Activated CD4-positive, alpha-beta T cell treated with anti-CD3 and anti-CD28 coated beads for 1 hour (primary cell): ENCODE data around the gene RAB4B.
A peak's percentile ranks its signal among the peaks of the same experiment; 100 is the strongest.
"Not testable (repeated sequence)": the region's sequence is repeated elsewhere in the genome, so short reads cannot be mapped to it uniquely, and the experiment has no call there.

ENCODE experiments used
- DNase-seq: peaks from one replicate; pipeline ENCODE4 v3.0.0-alpha.2; 2020

RAB4B gene

GRCh38 chr19:40804783-40805242 is 26.8 kb downstream of the RAB4B start:
- no peak for DNase-seq

DNA sequence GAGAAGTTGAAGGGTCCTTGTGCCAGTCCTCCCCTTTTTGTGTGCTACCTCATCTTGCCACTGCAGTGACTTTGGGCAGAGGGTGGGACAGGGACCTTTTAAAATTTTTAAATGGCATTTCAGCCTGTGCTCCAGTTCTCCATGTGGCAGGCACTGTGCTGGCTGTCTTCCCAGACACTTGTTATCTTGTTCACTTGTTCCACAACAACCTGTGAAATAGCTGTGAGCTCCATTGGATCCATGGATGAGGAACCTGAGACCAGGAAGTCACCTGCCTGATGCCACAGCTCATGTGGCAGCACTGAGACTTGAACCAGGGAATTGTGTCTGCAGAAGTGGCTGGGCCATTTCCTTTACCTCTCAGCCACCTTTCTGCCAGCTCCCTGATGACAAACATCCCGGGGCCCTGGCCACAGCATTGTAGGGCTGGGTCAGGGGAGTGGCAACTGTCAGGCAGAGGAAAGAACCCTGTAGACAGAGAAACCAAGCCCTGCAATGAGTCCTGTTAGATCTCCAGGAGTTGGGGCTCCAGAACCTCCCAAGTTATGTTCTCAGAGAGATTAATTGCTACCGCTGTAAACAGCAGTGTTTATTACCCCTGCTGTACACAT is 27.3 kb downstream of the RAB4B start:
- DNase-seq: no peak

- peak; percentile 61 for DNase-seq
These were observed 28.5 kb downstream of the RAB4B start for GRCh38 chr19:40806423-40807146.

- DNase-seq: no peak
These were observed 29.3 kb downstream of the RAB4B start for GRCh38 chr19:40807147-40808020.

DNA sequence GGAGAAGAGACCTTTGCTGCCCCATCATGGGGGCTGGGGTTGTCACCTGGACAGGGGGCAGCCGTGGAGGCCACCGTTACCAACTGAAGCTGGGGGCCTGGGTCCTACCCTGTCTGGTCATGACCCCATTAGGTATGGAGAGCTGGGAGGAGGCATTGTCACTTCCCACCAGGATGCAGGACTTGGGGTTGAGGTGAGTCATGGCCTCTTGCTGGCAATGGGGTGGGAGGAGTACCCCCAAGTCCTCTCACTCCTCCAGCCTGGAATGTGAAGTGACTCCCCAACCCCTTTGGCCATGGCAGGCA is 29.9 kb downstream of the RAB4B start:
- no peak for DNase-seq

GRCh38 chr19:40808497-40808896 is 30.4 kb downstream of the RAB4B start:
- DNase-seq: no peak

- DNase-seq: no peak
These were observed 31.5 kb downstream of the RAB4B start for GRCh38 chr19:40809358-40810086.

DNA sequence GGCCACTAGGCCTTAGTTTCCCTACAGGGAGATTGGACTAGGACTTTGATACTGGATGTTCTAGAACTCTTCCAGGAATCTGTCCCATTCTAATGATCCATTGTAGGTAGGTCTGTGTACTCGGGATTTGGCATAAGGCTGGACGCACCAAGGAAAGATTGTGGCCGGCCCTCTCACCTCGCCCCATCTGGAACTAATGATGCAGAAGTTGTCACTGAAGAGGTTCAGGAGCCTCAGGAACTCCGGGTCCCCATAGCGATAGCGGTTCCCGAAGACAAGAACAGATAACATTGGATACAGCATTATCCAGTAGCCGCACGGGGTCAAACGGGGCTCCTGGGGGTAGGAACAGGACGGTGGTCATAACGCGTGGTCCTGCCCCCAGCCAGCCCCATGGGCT is 32.1 kb downstream of the RAB4B start:
- DNase-seq: no peak

DNA sequence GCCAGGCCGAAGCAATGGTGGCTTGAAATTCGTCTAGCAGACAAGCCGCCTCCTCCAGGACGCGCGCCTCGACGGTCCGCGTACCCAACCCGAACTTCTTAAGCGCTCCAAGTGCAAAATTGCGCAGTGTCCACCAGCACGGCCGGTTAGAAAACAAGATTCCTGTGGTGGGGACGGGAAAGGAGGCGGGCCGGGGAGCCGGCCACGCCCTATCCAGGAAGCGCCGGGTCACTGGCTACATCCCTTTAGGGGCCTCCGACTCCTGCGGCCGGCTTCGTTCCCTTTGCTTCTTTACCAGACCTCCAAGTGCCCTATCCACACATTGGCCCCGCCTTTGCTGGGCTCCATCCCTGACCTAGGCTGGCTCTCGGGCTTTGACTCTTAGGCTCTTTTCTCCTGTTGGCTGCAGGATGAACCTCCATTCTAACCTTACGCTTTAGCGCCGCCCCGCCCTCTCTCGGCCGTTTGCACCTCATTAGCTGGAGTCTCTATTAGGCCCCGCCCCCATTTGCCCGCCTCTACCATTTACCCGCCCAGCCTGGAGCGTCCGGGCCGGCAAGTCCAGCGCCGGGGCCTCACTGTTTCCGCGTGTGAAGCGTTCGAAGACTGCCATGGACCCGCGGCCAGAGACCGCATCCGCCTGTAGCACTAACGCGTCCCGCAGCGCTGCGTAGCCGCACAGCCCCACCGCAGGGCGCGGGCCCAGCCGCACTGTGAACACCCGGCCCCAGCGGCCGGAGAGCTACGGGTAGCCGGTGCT is 32.8 kb downstream of the RAB4B start:
- not testable (repeated sequence) for DNase-seq

- no peak for DNase-seq
These were observed 33.7 kb downstream of the RAB4B start for GRCh38 chr19:40811478-40812341.

DNA sequence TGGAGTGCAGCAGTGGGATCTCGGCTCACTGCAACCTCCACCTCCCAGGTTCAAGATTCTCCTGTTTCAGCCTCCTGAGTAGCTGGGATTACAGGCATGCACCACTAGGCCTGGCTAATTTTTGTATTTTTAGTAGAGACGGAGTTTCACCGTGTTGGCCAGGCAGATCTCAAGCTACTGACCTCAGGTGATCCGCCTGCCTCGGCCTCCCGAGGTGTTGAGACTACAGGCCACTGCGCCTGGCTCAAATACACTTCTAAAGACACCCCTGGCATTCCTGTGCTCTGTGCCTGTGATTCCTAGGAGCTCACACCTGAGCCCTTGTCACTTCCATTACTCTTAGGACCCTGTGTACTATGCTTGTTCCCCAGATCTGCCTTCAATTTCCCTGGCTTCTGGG is 34.5 kb downstream of the RAB4B start:
- DNase-seq: not testable (repeated sequence)

- no peak for DNase-seq
These were observed 35.1 kb downstream of the RAB4B start for GRCh38 chr19:40813182-40813581.

- no peak for DNase-seq
These were observed 37.2 kb downstream of the RAB4B start for GRCh38 chr19:40815223-40815622.

DNA sequence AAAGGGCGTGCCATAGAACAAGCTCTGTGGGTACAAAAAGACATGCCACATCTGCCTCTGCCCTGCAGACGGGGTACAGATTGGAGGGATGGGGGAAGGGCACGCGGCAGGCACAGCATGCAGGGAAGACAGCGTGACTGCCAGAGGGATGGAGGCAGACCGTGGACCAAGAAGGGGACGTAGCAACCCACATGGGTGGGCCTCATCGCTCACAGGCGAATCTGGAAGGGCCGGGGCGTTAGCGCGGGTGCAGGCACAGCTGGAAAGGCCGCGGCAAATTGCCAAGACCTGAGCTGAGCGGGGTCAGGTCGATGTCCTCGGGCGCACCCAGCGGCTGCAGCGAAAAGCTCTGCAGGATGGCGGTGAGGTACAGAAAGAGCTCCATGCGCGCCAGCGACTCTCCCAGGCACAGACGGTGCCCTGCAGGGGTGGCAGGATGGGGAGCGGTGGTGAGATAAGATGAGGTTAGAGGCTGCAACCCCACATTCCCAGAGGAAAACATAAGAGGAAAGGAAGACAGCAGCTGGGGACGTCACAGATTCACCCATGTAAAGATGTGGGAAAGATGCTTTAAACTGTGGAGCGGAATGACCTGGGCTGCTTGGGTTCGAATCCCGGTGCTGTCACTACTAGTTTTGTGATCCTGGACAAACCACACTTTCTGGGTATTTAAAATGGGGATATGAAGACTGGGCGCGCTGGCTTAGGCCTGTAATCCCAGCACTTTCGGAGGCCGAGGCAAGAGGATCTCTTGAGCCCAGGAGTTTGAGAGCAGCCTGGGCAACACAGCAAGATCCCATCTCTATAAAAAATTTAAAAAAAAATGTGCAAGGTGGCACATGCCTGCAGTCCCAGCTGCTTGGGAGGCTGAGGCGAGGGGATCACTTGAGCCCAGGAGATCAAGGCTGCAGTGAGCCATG is 40.7 kb downstream of the RAB4B start:
- peak; percentile 59 for DNase-seq

DNA sequence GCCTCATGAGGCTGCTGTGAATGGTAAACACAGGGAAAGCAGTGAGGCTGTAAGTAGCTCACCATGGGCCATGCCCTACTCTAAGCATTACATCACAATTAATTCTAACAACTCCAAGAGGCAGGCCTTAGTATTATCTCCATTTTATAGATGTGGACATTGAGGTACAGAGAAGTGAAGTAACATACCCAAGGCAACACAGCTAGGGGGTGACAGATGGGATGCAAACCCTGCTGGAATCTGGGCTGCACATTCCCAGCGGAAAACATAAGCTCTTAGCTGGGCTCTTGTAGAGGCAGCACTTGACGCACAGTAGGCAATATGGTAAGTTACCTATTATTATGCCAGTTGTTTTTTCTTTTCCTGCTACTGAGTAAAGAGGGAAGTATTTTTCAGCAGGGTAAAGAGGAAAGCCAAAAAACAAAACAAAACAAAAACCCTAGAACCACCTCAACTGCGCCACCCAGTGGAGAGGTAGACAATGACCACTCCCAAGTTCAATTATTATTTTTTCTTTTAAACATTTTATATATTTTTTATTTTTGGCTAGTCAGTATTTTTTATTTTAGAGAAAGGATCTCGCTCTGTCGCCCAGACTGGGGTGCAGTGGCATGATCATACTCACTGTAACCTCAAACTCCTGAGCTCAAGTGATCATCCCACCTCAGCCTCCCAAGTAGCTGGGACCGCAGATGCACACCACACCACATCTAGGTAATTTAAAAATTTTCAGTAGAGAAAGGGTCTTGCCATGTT is 41.6 kb downstream of the RAB4B start:
- not testable (repeated sequence) for DNase-seq

DNA sequence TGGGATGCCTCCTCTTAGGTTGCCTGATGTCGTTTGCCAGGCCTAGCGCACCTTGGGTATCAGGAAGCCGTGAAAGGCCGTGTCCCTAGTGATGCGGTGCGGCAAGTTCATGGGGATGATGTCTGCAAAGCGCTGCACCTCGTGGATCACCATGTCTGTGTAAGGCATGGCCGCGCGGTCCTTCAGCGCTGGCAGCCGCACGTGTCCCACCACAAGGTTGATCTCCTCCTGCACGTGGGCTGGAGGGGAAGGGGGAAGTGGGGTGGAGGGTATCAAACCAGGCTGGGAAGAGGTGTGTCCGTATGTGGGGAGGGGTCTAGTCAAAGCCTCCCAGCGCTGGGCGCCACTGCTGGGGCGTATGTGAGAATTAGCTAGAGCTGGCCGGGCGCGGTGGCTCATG is 44.1 kb downstream of the RAB4B start:
- DNase-seq: no peak

DNA sequence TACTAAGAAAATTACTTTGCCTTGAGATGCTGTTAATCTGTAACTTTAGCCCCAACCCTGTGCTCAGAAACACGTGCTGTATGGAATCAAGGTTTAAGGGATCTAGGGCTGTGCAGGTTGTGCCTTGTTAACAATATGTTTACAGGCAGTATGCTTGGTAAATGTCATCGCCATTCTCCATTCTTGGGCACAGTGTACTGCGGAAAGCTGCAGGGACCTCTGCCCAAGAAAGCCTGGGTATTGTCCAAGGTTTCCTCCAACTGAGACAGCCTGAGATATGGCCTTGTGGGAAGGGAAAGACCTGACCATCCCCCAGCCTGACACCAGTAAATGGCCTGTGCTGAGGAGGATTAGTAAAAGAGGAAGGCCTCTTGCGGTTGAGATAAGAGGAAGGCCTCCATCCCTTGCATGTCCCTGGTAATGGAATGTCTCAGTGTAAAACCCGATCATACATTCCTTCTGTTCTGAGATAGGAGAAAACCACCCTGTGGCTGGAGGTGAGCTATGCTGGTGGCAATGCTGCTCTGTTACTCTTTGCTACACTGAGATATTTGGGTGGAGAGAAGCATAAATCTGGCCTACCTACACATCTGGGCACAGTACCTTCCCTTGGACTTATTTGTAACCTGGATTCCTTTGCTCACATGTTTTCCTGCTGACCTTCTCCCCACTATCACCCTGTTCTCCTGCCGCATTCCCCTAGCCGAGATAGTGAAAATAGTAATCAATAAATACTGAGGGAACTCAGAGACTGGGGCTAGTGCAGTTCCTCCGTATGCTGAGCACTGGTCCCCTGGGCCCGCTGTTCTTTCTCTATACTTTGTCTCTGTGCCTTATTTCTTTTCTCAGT is 44.9 kb downstream of the RAB4B start:
- DNase-seq: not testable (repeated sequence)

DNA sequence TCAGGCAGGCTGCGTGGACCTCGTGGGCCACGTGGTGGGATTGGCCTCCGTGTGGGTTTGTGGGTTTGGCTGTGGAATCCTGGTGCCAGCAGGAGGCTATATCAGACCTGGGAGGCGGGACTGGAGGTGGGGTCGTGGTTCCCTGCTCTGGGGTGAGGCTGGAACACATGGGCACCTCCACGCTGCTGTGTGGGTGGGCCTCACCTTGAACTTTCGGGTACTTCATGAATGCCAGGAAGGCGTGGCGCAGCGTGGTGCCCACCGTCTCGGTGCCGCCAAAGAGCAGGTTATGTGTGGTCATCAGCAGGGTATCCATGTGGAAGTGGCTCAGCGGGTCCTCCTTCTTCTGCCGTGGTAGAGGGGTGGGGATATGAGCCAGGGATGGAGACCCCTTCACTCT is 46.9 kb downstream of the RAB4B start:
- not testable (repeated sequence) for DNase-seq
